Upper lobe of left lung (tissue), 4 donors: ENCODE data around the gene RDH5.

Source experiments
- CTCF ChIP-seq, 6 experiments: fragments of 450-650 bp in 4 of 6; fragments of 200-600 bp in 2 of 6; sonication (generic) in 2 of 6; IDR thresholded peaks; one replicate each; pipeline ENCODE4 v1.5.1; 2016 to 2019; ENCODE audit warnings: antibody characterized with exemption in 6 of 6
- POLR2A ChIP-seq, 4 donors: fragments of 450-650 bp; IDR thresholded peaks; one replicate each; pipeline ENCODE4 v1.5.1; 2016 to 2017; ENCODE audit warnings: antibody characterized with exemption in 4 of 4, mild to moderate bottlenecking in 2 of 4
- POLR2AphosphoS5 ChIP-seq, 2 donors: sonication (generic); formaldehyde crosslinking; IDR thresholded peaks; one replicate each; pipeline ENCODE4 v1.5.1; 2017; ENCODE audit warnings: antibody characterized with exemption in 2 of 2

GRCh38 chr12:55746913-55747231 is 26.7 kb downstream of the RDH5 start:
- TF ChIP-seq CTCF (IDR thresholded peaks at IDR 0.05) (no peak), POLR2A (IDR thresholded peaks at IDR 0.05) (no peak), POLR2AphosphoS5 (IDR thresholded peaks at IDR 0.05) (no peak)
